WI38 (cell line): Measurements from ENCODE around the gene MOCOS.
"Not testable (repeated sequence)": the region's sequence is repeated elsewhere in the genome, so short reads cannot be mapped to it uniquely, and the experiment has no call there.

Experiments used
- H3K4me3 ChIP-seq: 2 replicates; pipeline ENCODE4 v1.5.1; 2011; ENCODE audit warnings: low read depth, mild to moderate bottlenecking, control low read depth, low read length
- TF ChIP-seq, protein P1 (sequence below): IDR thresholded peaks from 2 replicates; pipeline ENCODE4 v1.5.1; 2012; ENCODE audit warnings: low read depth, mild to moderate bottlenecking, control low read depth, low read length

Gene MOCOS

DNA sequence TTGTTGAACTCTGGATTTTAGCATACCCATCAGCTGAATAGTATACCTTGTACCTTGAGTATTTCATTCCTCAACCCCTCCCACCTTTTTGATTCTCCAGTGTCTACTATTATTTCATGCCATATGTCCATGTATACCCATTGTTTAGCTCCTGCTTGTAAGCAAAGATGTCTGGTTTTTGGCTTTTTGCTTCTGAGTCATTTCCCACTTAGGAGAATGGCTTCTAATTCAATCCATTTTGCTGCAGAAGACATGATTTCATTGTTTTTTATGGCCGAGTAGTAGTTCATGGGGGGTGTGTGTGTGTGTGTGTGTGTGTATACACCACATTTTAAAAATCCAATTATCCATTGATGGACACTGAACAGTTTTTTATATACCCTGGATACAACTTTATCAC lies 24.3 kb upstream of the MOCOS start:
- TF ChIP-seq, protein P1, sequence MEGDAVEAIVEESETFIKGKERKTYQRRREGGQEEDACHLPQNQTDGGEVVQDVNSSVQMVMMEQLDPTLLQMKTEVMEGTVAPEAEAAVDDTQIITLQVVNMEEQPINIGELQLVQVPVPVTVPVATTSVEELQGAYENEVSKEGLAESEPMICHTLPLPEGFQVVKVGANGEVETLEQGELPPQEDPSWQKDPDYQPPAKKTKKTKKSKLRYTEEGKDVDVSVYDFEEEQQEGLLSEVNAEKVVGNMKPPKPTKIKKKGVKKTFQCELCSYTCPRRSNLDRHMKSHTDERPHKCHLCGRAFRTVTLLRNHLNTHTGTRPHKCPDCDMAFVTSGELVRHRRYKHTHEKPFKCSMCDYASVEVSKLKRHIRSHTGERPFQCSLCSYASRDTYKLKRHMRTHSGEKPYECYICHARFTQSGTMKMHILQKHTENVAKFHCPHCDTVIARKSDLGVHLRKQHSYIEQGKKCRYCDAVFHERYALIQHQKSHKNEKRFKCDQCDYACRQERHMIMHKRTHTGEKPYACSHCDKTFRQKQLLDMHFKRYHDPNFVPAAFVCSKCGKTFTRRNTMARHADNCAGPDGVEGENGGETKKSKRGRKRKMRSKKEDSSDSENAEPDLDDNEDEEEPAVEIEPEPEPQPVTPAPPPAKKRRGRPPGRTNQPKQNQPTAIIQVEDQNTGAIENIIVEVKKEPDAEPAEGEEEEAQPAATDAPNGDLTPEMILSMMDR = no peak
- no peak overlapping the region for H3K4me3 ChIP-seq

DNA sequence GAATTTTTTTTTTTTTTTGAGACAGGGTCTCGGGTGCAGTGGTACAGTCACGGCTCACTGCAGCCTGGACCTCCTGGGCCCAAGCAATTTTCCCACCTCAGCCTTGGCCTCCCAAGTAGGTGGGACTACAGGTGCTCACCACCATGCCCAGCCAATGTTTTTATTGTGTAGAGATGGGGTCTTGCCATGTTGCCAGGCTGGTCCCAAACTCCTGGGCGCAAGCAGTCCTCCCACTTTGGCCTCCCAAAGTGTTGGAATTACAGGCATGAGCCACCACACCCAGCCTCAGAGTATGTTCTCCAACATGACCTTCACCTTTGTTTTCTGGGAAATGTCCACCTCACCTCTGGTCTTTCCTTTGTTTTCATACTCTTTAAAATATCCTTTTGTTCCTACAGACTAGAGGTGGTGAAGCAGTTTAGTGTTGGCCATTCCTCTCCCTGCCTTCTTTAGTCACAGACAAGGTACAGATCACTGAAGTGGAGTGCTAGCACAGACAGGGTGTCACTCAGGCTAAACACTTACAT lies 19.5 kb upstream of the MOCOS start:
- H3K4me3 ChIP-seq = no peak overlapping the region
- TF ChIP-seq, protein P1 = no peak

DNA sequence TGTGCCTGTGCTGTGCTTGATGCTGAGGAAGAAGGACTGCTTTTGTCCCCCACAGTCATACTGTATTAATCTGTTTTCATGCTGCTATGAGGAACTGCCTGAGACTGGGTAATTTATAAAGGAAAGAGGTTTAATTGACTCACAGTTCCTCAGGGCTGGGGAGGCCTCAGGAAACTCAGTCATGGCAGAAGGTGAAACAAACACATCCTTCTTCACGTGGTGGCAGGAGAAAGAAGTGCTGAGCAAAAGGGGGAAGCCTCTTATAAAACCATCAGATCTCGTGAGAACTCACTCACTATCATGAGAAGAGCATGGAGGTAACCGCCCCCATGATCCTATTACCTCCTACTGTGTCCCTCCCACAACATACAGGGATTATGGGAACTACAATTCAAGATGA lies 19.0 kb upstream of the MOCOS start:
- H3K4me3 ChIP-seq = not testable (repeated sequence)

DNA sequence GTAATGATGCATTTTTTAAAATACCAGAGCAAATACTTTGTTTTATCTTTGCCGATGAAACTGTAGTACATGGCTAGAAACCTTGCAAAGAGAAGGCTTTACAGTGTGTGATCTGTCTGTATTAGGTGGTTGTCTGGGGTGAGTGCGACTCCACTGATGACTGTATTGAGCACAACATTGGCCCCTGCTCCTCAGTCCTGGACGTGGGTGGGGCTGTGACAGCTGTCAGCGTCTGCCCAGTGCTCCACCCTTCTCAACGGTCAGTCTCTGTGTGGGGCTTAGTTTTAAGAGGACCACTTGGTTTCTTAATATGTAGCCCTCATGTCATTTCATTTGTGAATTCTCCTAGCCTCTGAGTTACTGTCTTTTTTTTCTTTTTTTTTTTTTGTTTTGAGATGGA lies 17.4 kb upstream of the MOCOS start:
- H3K4me3 ChIP-seq = no peak overlapping the region
- TF ChIP-seq, protein P1 = no peak

DNA sequence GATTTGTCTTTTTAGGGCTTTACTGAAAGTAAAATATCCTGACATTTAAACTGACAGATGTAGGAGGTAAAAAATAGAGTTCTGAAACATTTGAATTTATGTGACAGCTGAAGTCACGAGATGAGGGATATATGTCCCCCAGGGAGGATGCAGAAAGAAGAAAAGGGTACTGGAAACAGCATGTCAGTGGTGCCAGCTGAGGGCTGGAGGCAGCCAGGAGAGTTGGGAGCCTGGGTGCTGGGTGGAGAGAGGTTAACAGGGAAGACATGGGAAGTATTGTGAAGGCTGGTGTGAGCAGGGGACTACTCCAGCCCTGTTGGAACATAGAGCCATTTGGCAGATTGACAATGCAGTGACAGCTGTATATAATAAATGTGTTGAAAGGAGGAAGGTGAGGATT lies 11.8 kb upstream of the MOCOS start:
- TF ChIP-seq, protein P1 = no peak

DNA sequence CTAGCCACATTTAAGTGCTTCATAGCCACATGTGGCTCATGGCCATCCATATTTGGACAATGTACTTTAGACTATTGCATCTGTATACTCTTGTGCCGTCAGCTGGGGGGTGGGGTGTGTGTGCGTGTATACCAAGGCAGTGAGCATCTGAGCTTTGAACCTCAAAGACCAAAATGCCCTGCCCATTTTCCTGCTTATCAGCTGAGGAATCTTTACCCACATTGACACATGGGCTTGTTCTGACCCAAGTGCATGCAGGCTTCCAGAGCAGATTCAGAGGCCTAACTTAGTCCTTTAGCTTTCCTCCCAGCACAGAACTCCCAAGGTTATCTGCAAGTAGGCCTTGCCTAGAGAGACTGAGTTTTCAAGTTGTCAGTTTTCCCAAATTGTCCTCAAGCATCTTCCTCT lies 11.1 kb upstream of the MOCOS start:
- H3K4me3 ChIP-seq = no peak overlapping the region
- TF ChIP-seq, protein P1 = no peak

More for the DNA sequence above, 11.8 kb upstream of the MOCOS start:
- no peak overlapping the region for H3K4me3 ChIP-seq

DNA sequence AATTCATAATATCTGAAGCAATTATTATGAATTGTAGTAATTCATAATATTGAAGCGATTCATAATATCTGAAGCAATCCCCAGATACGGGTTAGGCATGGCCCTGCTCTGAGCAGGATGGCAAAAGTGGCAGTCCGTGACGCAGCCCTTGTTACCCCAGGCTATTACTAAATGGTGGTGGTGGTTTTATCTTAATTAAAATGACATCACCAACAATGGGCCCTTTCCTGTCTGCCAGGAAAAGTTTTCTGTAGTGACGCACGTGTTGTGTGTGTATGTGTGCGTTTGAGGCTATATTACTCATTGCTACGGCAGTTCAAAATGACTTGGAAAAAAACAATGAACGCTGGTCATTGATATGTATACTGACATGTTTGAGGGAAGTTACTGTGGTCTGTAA lies 10.6 kb upstream of the MOCOS start:
- TF ChIP-seq, protein P1 = no peak

DNA sequence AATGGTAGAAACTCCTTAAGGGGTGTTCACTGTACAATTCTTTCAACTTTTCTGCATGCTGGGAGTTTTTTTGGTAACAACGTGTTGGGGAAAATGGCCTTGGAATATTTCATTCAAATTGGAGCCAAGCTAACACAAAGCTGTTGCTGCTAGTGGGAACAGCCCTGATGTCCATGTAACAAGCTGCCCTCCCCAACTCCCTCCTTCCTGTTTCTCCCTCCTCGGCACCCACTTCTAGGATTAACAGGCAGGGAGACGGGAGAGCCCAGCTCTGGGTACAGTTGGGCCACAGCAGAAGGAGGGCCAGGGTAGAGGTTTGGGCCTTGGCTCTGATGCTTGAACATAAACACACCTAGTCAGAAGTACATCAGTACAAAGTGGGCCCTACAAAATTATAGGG lies 9.4 kb upstream of the MOCOS start:
- H3K4me3 ChIP-seq = no peak overlapping the region
- TF ChIP-seq, protein P1 = no peak

More for the DNA sequence above, 10.6 kb upstream of the MOCOS start:
- H3K4me3 ChIP-seq = no peak overlapping the region
